RKO (cell line): Measurements from ENCODE around the gene DDX31.

Experiments used
- DNase-seq: peaks from one replicate; pipeline ENCODE4 v3.0.0-alpha.2; 2016; ENCODE audit warnings: low spot score

Gene DDX31

DNA sequence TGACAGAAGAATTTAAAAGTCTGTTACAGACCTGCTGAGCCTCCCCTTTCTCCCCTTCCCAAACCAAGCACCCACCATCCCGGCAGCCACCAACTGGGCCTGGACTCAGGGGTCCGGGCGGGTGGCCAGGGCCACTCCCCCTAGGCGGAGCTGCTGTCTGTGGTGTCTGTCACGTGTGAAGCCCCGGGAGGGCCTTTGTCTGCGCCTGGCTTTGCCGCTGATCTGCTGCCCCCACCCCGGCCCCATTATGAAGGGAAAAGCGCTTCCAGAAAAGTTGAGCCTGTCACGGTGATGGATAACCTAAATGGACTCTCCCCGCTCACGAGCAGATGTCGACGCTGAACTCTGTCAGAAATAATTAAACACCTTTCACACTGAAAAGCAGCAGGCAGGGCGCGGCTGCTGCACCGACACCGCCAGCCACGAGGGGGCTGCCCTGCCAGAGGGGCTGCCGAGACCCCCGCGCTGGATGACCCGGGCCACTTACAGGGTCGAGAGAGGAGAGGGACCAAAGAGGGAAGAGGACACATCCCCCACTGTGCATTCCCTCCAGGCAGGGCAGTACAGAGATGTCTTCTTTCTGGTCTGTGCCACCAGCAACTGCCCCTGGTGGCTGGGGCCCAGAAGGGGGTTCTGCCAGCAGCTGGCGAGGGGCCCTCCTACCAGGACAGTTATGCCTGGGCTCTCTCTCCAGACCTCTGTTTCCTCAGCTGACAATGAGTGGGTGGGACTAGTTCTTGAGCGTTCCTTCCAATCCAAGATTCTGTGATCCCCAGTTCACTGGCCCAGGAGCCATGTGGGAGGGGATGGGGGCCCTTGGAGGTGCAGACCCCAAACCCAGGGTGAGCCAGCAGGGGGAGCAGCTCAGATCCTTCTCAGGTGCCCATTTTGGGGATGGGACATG is 123.4 kb downstream of the DDX31 start:
- DNase-seq, result no peak

DNA sequence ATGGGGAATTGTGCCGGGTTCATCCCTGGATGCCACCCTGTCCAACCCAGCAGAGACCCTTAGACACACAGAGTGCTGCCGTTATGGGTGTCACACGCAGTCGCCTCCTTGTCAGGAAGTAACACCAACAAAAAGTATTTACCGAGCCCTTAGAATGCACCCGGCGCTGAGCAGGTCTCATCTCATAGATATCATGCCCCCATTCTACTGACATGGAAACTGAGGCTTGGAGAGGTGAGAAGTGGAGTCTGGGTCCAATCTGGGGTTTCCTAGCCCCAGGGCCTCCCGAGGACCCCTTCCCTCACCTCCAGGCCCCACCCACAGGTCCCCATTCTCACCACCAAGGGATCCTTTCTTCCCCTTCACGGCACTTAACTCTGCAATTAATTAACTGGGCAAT is 124.2 kb downstream of the DDX31 start:
- DNase-seq, result no peak

DNA sequence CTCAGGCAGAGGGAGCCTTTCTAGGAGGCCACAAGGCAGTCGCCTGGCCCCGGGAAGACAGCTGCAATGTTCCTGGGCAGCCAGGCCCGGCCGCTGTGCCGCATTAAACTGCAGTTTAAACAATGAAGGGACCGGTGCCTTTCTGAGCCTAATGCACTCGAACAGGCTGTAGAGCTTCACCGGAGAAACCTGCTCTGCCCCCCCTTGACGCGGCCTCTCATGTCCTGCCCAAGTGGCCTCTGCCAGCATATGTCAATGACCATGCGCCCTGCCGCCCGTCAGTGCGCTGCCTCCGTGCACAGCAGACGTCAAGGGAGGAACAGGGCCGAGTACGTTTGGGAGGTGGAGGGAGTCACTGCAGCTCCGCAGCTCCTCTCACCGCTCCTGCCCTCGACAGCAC is 125.8 kb downstream of the DDX31 start:
- no peak for DNase-seq

DNA sequence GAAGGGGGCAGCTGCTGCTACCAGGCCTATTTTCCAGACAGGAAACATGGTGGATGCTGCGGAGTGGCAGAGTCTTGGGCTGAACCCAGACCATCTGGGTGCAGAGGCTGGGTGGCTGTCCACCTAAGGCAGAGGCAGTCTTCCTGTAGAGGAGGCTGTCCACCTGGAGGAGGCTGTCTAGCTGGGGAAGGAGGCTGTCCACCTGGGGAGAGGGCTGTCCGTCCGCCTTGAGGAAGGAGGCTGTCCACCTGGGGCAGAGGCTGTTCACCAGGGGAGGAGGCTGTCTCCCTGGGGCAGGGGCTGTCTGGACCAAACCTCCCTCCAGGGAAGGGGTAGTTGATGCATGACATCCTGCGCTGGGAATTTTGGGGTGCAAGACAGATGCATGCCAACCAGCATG is 126.5 kb downstream of the DDX31 start:
- DNase-seq, result no peak
